GDM1 (cell line): ENCODE measurements around the gene FAM149B1.
"Not testable (repeated sequence)": the region's sequence is repeated elsewhere in the genome, so short reads cannot be mapped to it uniquely, and the experiment has no call there.

Source experiments
- DNase-seq: peaks from one replicate; lab custom pipeline; 2025; lab: John Stamatoyannopoulos, UW

FAM149B1 gene

DNA sequence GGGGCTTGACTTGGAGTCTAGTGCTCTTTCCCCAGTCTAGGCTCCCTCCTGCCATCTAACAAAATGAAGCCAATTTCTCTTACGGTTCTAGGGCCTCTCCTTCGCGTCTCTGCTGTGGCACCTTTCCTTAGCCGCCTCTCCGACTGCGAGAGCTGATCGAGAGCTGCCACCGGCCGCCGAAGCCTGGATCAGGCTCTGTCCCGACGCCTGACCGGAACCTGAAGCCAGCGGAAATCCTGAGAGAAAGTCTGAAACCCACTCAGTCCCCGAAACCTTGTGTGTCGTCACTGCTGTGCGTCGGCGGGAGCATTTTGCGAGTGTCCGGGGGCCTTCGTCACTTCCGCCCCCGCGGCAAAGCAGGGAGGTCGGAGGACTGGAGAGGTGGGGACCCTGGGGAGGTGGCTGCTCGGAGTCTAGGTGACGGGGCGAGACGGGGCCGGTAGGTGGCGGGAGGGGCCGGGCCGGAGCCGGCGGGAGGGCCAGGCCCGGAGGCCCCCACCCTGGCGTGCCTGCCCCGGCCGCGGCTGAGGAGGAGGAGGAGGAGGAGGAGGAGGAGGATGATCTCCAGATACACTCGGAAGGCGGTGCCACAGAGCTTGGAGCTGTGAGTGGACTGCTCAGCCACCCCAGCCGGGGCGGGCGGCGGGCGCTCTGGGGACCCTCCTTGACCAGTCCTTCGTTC, at the start of gene FAM149B1, which contains the start of gene ECD:
TSS of gene FAM149B1 (plus strand) at position 337 of the 682 bp plus-strand sequence. CDS start at position 558, 221 bp downstream.
TSS of gene ECD (minus strand) at position 226 of the 682 bp plus-strand sequence. CDS start 4,071 bp downstream, outside the sequence.
- DNase-seq: peak; percentile 87

DNA sequence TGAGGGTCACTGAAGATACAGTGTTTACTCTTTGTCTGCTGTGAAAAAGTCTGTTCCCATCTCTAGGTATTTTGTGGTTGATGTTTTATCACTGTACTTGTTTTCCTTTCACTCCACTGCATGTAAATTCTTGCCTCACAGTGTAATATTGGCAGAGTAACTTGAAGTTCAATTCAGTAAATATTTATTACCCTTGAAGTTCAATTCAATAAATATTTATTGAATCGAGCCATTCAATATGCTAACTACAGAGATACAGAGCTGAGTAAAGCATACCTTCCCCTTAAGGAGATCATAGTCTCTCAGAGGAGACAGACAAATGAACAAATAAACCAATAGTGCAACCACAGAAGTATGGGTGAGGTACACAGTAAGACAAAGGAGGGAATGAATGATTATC, 48.5 kb upstream of the FAM149B1 start:
- DNase-seq: no peak

DNA sequence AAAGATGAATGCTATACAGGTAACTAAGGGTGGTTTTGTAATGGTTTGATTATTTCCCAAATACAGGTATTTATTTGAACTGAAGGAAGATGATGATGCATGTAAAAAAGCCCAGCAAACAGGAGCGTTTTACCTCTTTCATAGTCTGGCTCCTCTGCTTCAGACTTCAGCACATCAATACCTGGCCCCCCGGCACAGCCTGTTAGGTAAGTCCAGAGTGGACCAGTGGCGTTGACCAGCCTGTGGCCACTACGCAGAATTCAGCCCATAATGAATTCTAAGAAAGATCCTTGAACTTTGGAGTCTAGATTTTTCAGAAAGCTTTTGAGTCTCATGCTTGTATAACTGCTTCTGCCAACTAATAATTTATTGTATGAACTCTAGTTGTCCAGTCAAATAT, 48.0 kb upstream of the FAM149B1 start:
- DNase-seq: no peak

DNA sequence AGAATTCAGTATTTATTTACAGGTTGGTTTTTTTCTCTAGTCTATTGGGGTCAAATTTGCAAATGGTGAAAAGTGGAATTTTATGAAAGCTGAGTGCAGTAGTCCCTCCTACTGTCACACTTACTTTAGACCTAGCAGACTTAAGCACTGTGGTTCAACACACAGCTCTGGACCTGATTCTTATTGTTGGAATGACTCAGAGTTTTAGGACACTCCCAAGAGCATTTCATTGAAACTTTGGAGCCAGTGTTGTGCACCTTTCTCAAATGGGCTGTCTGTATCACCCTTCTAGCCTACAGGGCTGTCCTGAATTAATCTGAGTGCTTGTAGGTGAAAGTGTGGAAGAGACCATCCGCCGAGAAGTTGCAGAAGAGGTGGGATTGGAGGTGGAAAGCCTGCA, 41.6 kb upstream of the FAM149B1 start:
- no peak for DNase-seq

DNA sequence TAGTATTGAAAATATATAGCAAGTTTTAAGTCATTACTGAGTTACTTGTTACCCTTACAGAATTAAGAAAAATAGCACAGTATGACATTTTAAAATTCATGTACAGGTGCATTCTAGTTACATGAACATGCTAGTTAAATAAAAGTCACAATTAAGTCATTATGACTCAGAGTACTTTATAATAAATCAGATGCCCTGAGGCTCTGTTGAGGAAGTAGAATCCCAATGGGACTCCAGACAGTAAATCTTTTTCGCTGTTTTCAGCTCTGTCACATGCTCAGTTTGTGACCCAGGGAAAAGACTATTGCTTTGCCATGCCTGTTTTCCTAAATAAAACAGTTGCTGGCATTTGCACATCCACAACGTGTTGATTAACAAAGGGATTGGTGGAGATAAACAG, 36.6 kb upstream of the FAM149B1 start:
- DNase-seq: no peak

DNA sequence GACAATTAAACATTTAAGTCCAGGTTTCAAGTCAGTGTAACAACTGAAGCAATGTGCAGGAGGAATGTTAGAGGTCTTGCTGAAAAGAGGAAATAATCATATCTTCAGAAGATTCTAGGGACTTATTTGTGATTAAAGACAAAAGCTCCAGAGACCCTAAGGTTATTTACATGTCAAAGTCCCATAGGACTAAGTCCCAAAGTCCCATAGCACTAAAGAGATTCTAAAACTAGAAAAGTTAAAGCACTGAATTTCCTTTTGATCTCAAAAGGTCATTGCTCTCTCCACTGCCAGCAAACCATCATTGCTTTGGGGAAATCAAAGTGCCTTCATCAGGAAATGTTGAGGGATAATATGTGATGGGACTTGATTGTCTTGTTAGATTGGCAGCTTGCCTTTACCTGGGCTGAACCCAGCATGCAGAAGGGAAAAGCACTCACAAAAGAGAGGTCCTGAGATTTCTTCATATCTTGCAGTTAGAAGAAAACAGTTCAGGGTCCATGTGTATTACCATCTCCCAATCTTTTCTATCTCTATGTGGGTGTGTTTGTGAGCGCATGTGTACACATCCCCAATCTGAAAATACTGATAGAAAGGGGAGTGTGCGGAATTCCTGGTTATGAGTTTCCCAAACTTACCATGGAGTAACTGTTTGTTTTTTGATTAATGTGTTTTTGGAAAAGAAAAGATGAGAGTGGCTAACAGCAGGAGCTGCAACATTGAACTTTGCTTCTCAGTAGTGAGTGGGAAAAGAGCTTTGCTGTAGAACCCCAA, 35.8 kb upstream of the FAM149B1 start:
- DNase-seq: no peak

DNA sequence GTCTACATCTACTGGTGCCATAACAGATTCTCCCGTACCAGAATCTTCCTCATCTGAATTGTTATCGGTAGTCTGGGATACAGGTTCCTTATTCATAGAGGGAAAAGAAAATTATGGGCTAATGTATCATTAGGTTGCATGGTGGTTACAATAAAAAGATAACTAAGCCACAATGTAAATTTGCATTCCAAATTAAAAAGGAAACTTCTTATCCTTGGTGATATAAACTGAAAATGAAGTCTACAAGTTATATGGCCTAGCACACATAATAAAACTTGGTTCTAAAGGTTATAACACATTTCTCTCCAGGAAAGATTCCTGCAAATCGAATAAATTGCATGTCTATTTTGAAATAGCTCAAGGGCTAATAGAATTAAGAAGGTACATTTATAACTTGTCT, 33.2 kb upstream of the FAM149B1 start:
- no peak for DNase-seq

DNA sequence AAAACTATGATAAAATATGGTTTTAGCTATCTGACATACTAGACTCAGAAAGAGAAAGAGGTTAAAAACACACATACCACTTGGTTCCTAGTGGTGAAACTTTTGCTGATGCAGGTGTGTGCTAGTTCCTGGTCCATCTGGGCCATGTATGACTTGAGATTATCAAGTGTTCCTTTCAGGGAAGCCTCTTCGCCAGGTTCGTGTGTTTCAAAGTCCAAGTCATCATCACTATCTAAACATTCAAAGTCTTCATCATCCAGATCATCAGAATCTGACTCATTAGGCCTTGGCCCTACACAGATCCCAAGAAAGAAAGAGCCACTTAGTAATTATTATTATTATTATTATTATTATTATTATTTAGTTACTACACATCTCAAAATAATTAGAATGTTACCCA, 31.3 kb upstream of the FAM149B1 start:
- DNase-seq: no peak

DNA sequence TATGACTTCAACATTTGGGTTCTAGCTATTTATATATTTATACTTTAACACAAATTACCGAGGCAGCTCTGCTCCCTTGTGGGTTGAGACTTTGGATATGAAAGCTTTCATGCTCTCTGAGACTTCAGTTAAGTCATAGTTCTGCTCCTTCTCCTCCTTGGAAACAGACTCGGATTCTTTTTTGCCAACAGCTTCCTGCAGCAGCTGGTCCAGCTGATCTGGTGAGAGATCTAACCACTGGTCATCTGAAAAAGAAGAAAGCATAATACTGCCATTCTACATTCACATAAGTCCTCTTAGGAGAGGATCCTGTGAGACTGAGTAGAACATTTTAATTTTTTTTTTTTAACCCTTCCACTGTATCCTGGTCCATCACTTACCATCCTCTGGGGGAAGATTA, 28.7 kb upstream of the FAM149B1 start:
- no peak for DNase-seq

DNA sequence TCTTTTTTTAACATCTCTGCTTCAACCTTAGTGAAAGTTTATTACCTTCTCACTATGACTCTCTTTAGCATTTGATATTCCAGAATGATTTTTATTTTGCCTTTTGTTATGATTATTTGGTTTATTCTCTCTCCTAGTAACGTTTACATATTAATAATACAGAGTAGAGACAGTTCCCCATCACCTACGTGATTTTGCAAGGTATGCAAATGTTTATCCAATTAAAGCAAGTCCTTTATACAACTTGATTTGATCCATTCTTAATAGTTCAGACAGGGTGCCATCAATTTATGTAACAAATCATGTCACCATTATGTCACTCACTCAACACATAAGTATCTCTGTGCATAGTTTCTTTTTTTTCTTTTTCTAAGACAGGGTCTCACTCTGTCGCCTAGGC, 26.3 kb upstream of the FAM149B1 start:
- DNase-seq: no peak

DNA sequence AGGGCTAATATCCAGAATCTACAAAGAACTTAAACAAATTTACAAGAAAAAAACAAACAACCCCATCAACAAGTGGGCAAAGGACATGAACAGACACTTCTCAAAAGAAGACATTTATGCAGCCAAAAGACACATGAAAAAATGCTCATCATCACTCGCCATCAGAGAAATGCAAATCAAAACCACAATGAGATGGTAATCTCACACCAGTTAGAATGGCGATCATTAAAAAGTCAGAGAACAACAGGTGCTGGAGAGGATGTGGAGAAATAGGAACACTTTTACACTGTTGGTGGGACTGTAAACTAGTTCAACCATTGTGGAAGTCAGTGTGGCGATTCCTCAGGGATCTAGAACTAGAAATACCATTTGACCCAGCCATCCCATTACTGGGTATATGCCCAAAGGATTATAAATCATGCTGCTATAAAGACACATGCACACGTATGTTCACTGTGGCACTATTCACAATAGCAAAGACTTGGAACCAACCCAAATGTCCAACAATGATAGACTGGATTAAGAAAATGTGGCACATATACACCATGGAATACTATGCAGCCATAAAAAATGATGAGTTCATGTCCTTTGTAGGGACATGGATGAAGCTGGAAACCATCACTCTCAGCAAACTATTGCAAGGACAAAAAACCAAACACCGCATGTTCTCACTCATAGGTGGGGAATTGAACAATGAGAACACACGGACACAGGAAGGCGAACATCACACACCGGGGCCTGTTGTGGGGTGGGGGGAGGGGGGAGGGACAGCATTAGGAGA, 17.1 kb upstream of the FAM149B1 start:
- DNase-seq: not testable (repeated sequence)

DNA sequence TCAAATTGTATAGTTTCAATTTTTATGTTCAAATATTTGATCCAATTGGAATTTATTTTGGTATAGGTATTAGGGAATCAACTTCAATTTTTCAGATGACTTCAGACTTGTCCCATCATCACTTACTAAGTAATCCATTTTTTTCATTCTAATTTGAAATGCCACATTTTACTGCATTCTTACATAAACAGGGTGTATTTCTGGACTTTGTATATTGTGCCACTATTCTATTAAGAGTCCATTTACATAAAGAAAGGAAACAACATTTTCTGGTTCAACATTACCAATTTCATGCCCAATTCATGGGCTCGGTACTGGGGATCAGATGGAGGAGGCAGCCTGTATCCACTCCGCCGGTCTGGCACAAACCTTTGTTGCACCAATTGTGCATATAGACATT, 15.9 kb upstream of the FAM149B1 start:
- no peak for DNase-seq

DNA sequence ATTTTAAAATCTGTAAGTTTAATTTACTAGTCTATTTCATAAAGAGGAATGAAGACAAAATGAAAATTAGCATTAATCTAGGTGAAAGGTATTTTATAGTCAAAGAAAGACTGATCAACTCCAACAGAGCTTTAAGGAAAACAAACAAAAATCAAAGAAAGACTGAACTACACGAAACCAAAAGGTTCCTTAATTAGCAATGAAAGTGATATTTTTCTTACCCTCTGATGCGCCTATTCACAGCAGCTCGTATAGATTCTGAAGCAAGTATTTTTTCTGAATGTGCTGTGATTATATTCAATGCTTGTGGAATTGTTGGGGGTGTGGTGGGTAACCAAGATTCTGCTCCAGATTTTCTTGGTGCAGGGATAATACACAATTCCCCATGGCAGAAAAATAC, 11.9 kb upstream of the FAM149B1 start:
- DNase-seq: no peak

DNA sequence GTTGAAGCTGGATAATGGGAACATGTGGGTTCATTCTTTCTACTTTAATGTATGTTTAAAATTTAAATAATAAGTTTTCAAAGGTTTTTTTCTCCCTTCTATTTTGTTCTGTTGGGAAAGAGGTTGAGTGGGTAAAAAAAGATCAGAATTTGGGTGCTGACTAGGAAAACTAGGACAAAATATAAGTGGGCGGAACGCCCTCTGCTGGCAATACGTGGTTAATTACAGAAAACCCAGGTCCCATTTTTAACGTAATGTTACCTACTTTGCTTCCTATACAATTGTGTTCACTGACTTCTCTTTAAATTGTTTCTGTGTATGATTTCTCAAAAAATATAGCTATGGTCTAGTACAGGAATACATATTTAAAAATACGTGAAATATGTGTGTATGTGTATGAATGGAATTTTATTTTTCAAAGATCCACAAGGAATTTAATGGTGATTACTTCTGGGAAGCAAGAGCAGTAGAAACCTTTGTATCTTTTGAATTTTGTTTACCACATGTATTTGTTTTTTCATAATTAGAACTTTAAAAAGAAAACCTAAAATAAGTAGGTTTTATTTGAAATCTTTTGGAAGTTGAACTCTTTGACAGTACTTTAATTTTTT, 8.8 kb upstream of the FAM149B1 start:
- peak; percentile 19 for DNase-seq

DNA sequence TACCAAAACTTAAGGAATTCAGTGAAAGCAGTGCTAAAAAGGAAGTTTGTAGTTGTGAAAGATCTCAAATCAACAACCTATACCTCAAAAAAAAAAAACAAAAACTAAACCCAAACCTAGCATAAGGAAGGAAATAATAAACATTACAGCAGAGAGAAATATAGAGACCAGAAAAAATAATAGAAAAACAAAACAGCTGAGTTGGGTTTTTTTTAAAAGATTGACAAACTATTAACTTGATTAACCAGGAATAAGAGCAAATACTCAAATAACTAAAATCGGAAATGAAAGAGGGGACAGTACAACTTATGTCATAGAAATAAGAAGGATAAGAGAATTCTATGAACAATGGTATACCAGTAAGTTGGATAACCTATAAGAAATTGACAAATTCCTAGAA, 6.8 kb upstream of the FAM149B1 start:
- no peak for DNase-seq

DNA sequence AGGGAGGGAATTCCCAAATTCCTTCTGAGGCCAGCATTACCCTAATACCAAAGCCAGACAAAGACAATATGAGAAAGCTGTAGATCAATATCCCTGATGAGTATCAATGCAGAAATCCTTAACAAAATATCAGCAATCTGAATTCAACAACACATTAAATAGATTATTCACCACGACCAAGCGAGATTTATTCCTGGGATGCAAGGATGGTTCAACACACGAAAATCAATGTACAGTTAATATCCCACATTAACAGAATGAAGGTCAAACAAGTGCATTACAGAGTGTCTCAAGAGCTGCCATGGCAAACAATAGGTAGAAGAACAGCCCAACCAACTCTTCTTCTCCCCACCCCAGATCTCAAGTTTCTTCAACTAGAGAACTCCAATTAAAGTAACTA, 6.3 kb upstream of the FAM149B1 start:
- no peak for DNase-seq

DNA sequence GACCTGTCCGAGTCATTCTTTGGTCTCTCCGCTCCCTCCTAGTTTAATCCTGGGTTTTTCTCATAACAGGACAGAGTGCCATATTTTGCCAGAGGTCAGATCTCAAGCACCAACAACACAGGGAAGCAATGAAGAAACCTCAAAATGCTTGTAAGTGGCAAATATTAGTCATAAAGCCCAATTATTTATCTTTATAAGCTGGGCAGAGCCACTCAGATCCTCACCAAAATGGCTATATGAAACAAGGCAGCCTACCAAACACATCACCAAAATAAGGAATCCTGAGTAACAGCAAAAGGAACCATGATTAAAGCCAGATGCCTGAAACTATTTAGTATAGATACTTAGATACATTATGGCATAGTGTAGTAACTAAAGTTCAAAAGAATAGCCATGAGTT, 4.8 kb upstream of the FAM149B1 start:
- DNase-seq: no peak

DNA sequence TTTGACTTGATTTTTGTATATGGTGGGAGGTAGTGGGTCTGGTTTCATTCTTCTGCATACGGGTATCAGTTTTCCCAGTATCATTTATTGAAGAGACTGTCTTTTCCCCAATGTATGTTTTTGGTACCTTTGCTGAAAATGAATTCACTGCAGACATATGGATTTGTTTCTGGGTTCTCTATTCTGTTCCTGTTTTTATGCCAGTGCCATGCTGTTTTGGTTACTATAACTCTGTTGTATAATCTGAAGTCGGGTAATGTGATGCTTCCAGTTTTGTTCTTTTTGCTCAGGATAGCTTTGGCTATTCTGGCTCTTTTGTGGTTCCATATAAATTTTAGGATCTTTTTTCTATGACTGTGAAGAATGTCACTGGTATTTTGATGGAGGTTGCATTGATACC, 947 bp upstream of the FAM149B1 start:
- no peak for DNase-seq

DNA sequence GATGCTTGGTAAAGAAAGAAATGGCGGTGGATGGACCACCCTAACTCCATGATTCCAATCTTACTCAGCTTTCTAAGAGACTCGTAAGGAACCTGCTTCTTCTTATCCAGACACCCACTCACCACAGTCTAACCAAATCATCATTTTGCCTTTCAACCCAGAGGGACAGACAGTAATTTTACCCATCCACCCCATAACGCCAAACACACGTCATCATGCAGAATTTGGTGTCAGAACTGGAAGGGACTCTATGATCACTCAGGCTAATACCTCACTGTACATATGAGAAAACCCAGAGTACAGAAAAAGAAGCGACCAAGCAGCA, 499 bp upstream of the FAM149B1 start:
- DNase-seq: no peak

DNA sequence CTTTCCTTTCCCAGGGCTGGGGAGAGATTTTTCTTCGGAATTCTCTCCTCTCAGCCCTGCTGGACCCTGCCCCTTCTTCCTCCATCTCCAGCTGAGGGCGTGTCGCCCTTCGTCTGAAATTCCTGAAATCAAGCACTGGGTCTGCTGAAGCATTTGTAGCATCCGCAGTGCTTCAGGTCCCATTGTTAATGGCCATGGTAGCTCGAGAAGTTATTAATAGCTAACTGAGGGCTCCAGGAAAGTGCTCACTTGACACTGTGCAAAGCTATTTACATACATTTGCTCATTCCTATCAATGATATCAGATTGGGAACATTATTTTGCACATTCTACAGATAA, 515 bp downstream of the FAM149B1 start:
- DNase-seq: no peak

DNA sequence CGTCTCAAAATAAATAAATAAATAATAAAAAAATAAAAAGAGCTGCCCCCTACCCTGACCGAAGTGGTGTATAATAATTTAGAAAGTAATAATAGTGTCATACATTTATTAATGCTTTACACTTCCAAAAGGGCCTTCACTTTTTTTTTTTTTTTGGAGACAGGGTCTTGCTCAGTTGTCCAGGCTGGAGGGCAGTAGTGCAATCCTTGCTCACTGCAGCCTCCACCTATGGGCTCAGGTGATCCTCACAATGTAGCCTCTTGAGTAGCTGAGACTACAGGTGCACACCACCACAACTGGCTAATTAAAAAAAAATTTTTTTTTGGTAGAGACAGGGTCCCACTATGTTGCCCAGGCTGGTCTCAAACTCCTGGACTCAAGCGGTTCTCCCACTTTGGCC, 1.4 kb downstream of the FAM149B1 start:
- no peak for DNase-seq

DNA sequence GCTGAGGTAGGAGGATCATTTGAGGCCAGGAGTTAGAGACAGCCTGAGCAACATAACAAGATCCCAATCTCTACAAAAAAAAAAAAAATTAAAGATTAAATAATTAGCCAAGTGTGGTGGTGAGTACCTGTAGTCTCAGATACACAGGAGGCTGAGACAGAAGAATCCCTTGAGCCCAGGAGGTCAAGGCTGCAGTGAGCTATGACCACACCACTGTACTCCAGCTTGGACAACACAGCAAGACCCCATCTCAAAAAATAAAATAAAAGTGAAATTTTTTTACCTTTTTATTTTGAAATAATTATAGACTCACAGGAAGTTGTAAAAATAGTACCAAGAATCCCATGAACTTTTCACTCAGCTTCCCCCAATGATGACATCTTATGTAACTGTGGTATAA, 4.9 kb downstream of the FAM149B1 start:
- DNase-seq: no peak
